Sigmoid colon (tissue), 4 donors: Measurements from ENCODE around the gene ADAD2.

Experiments used
- POLR2AphosphoS5 ChIP-seq, 4 donors: sonication (generic); formaldehyde crosslinking; IDR thresholded peaks; one replicate each; pipeline ENCODE4 v1.6.1; 2017; ENCODE audit warnings: antibody characterized with exemption in 4 of 4
- TF ChIP-seq, protein P1 (sequence below), 4 experiments: fragments of 450-650 bp in 3 of 4; fragments of 200-600 bp in 1 of 4; IDR thresholded peaks; one replicate each; pipeline ENCODE4 v1.5.1; 2016 to 2019; ENCODE audit warnings: antibody characterized with exemption in 4 of 4, mild to moderate bottlenecking in 3 of 4, moderate library complexity in 2 of 4

GRCh38 chr16:84178892-84179611 is 11.9 kb upstream of the ADAD2 start:
- TF ChIP-seq, protein P1, sequence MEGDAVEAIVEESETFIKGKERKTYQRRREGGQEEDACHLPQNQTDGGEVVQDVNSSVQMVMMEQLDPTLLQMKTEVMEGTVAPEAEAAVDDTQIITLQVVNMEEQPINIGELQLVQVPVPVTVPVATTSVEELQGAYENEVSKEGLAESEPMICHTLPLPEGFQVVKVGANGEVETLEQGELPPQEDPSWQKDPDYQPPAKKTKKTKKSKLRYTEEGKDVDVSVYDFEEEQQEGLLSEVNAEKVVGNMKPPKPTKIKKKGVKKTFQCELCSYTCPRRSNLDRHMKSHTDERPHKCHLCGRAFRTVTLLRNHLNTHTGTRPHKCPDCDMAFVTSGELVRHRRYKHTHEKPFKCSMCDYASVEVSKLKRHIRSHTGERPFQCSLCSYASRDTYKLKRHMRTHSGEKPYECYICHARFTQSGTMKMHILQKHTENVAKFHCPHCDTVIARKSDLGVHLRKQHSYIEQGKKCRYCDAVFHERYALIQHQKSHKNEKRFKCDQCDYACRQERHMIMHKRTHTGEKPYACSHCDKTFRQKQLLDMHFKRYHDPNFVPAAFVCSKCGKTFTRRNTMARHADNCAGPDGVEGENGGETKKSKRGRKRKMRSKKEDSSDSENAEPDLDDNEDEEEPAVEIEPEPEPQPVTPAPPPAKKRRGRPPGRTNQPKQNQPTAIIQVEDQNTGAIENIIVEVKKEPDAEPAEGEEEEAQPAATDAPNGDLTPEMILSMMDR (IDR thresholded peaks at IDR 0.05), result no peak
- no peak for TF ChIP-seq POLR2AphosphoS5 (IDR thresholded peaks at IDR 0.05)
